ENCODE measurements around the gene STAB1. TPM values are rescaled to one million over a fixed set of nuclear protein-coding genes. Genes with fewer than 3 reads are reported as not detected.

The STAB1 gene
- total RNA-seq, 1 donor from 2014 or later = 71.5 TPM

GRCh38 chr3:52458770-52459545 is 36.2 kb upstream of the STAB1 start:
- ATAC-seq (no peak), DNase-seq (ENCODE audit: low spot score) (no peak)

DNA sequence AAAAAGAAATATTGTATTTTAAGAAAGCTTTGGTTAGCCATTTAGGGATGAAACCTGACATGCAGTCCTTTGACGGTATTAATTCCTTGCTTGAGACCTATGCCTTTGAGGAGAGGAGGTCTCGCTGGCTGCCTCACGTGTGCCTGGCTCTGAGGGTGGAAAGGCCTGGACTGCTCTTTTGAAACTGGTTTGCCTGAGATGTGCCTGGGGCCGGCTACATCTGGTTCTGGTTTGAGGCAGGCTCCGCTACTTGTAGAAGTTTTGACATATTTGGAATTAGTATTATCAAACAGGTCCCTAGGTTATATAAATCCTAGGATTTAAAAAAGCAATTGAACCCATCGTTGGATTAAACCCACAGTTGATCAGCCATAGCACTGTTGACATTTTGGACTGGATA is 33.3 kb upstream of the STAB1 start:
- ATAC-seq = no peak
- no peak for DNase-seq (ENCODE audit: low spot score)

DNA sequence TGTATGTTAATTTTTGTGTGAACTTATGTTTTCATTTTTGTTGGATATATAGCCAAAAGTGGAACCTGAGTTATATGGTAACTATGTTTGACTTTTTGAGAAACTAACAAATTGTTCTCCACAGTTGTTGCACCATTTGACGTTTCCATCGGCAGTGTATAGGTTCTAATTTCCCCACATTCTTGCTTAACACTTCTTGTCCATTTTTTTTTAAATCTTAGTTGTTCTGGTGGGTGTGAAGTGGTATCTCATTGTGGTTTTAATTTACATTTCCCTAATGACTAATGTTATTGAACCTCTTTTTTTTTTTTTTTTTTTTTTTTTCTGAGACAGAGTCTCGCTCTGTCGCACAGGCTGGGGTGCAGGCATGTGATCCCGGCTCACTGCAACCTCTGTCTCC is 31.7 kb upstream of the STAB1 start:
- no peak for ATAC-seq
- DNase-seq (ENCODE audit: low spot score) = no peak

GRCh38 chr3:52468336-52468735 is 26.8 kb upstream of the STAB1 start:
- DNase-seq (ENCODE audit: low spot score) (no peak), ATAC-seq (no peak)

- no peak for ATAC-seq
These were observed 26.1 kb upstream of the STAB1 start for GRCh38 chr3:52469001-52469400.

GRCh38 chr3:52470920-52471319 is 24.2 kb upstream of the STAB1 start:
- ATAC-seq (no peak), DNase-seq (ENCODE audit: low spot score) (no peak)

More at GRCh38 chr3:52469001-52469400, 26.1 kb upstream of the STAB1 start:
- DNase-seq (ENCODE audit: low spot score) = no peak

DNA sequence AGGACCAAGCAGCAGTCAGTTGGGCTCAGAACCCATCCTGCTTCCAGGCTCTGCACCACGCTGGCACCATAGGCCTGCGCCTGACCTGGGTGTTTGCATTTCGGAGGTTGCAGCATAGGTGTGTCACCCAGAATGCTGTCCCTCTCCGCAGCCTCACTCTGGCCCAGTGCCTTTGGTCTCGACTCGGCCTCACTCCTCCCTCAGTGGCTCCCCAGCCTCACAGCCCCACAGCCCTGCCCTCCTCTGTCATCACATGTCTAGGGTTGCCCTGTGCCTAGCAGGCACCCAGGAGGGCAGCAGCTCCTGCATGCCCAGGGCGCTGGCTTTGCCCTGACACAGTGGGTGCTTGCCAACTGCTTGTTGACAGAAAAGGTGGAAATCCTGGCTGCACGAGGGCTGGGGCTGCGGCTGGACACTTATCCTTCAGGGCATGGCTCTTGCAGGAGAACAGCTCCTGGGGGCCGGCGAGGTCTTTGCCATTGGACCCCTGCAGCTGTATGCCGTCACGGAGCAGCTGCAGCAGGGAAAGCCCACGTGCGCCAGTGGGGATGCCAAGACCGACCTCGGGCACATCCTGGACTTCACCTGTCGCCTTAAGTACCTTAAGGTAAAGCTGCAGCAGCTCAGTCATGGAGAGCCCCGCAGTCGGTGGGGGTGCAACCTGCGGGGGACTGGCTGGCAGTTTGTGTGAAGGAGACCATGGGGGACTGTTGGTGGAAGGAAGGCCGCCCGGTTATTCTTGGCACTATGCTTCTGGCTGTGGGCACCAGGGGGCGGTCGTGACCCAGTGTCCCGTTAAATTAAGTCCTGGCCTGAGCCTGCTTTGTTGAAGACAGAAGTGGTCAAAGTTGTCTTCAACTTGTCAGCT is 23.5 kb upstream of the STAB1 start:
- ATAC-seq (peak; percentile 91), DNase-seq (ENCODE audit: low spot score) (peak; percentile 95)

DNA sequence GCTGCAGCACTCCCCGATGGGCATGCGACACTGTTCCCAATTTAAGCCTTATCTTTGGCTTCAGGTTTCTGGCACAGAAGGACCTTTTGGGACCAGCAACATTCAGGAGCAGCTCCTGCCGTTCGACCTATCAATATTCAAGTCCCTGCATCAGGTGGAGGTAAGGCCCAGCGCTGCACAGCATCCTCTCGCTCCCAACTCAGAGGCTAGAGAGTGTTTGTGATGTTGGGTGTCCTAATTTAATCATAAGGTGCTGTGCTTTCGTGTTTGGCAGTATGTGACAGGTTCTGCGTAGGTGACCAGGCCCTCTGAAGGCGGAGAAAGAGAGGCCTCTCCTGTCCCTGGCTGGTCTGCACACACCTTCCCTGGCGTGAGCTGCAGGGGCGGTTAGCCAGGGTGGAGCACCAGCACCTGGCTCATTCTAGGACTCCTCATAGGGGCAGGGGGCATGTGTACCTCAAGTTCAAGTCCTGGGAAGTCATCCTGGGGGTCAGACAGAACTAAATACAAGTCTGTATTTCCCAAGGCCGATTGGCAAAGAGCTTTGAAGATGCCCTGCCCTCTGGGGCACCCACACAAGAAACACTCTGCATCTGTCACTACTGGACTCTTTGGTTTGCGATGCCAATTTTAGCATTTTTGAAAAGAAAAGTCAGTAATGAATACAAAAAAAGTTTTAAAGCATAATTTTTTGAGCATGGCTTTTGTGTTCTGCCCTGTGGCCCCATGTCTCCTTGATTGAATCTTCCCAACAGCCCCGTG is 22.7 kb upstream of the STAB1 start:
- ATAC-seq (no peak), DNase-seq (ENCODE audit: low spot score) (no peak)

- DNase-seq (ENCODE audit: low spot score) (no peak), ATAC-seq (no peak)
These were observed 22.1 kb upstream of the STAB1 start for GRCh38 chr3:52473026-52473425.

- DNase-seq (ENCODE audit: low spot score) (no peak), ATAC-seq (no peak)
These were observed 17.9 kb upstream of the STAB1 start for GRCh38 chr3:52477076-52477795.

DNA sequence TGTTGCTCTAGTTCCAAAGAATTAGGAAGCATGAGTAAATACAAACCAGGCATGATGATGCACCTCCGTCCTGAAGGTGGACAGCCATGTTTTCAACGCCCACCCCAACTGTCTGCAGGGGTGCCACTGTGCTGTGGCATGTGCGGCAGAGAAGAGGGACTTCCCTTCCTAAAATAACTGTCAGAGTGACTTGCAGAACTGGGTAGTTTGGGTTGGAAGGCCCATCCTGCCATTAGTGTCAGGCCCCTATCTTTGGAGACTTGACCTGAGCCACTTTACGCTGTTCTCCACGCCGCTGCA is 17.4 kb upstream of the STAB1 start:
- no peak for ATAC-seq

GRCh38 chr3:52479037-52479876 is 15.9 kb upstream of the STAB1 start:
- ATAC-seq (no peak), DNase-seq (ENCODE audit: low spot score) (no peak)

More for the DNA sequence above, 17.4 kb upstream of the STAB1 start:
- DNase-seq (ENCODE audit: low spot score) = no peak

DNA sequence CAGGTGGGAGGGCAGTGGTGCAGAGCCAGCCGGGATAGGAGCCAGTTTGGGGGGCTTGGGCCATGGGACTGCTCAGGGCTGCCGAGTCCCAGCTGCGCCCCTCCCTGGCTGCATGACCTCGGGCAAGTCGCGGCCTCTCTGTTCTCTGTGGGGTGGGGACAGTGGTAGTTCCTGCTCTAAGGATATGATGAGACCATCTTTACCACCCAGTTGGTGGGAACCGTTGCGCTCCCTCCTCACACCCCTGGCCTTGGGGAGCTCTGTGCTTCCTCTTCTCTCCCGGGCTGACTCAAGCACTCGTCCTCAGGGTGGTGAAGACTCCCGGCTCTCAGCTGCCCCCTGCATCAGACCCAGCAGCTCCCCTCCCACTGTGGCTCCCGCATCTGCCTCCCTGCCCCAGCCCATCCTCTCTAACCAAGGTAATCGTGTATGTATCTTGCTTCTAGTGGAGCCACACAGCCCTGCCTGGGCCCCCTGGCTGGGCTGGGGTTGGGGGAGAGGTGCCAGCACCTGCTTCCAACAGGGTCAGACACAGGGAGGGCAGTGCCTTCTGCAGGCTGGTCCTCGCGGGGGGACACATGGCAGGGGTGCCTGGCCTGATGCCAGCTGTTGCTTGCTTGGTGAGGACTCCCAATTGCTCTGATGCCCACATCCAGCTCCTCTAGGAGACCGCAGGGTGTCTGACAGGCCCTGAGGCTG is 15.1 kb upstream of the STAB1 start:
- ATAC-seq (no peak), DNase-seq (ENCODE audit: low spot score) (no peak)

GRCh38 chr3:52480768-52481715 is 14.1 kb upstream of the STAB1 start:
- DNase-seq (ENCODE audit: low spot score) (no peak), ATAC-seq (peak; percentile 42)

- DNase-seq (ENCODE audit: low spot score) (no peak), ATAC-seq (peak; percentile 79)
These were observed 13.2 kb upstream of the STAB1 start for GRCh38 chr3:52481819-52482521.

DNA sequence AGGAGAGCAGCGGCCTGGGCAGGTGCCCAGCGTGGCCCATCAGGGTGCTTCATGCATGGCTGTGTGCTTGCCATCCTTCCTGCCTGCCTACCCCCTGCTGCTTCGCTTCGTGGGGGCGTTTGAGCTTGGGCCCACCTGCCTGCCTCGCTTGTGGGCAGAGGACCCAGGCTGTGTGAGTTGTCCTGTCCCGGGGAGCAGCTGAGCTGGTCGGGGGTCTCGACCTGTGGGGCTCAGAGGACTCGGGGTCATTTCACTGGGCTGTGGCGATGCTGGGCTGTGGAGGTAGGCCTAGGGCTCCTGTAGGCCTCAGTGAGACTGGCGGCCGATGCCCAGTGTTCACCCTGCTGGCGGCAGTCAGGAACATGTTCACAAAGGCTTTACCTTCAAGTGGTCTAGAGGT is 12.1 kb upstream of the STAB1 start:
- DNase-seq (ENCODE audit: low spot score) = no peak
- ATAC-seq = no peak

GRCh38 chr3:52483577-52484381 is 11.4 kb upstream of the STAB1 start:
- ATAC-seq = no peak
- DNase-seq (ENCODE audit: low spot score) = no peak

Data from left lobe of liver (tissue), 2 donors.